ENCODE results near the gene WNT9B. TPM values are rescaled to one million over a fixed set of nuclear protein-coding genes. Genes with fewer than 3 reads are reported as not detected.
A peak's percentile ranks its signal among the peaks of the same experiment; 100 is the strongest.

WNT9B gene
- total and polyA plus RNA-seq, 2 experiments from 2014 or later = 0.17 TPM; not detected in 1

- Histone ChIP-seq H3K79me2 (replicated peaks; ENCODE audit: insufficient read depth) (no peaks in the 10 kb centered on the region), H2AFZ (no peak overlapping the region), H3K4me1 (ENCODE audit: insufficient read depth) (peaks cover 46% of the 10 kb centered on the region), H3K27me3 (ENCODE audit: insufficient read depth) (peaks cover 59% of the 10 kb centered on the region), H3K9me2 (ENCODE audit: insufficient read depth) (no peaks in the 10 kb centered on the region), H3K4me3 (no peak overlapping the region), H3K4me2 (peak overlapping the region; percentile 60; the same call in 1 of the 2 replicates), H3F3A (replicated peaks; ENCODE audit: low read depth) (peaks cover under 1% of the 10 kb centered on the region; the same call in 1 of the 2 replicates), H3K36me3 (ENCODE audit: insufficient read depth) (no peaks in the 10 kb centered on the region), H3K27ac (ENCODE audit: low read depth) (no peak overlapping the region), H4K20me1 (replicated peaks; ENCODE audit: insufficient read depth) (no peaks in the 10 kb centered on the region)
- no peaks in the 10 kb centered on the region; the same call in 2 of the 3 replicates for H3K9me3 Mint-ChIP-seq
- TF ChIP-seq CTCF (conservative IDR thresholded peaks at IDR 0.05; ENCODE audit: low read depth in 2 of 2) (no peak), NANOG (IDR thresholded peaks at IDR 0.05; ENCODE audit: borderline replicate concordance) (no peak), ZNF331 (CRISPR knock-in tag; IDR thresholded peaks at IDR 0.05; ENCODE audit: low read depth) (no peak), CREB1 (CRISPR knock-in tag; IDR thresholded peaks at IDR 0.05; ENCODE audit: low read depth) (no peak), EZH2 (IDR thresholded peaks at IDR 0.05; ENCODE audit: low read depth, unreplicated experiment) (no peak), REST (IDR thresholded peaks at IDR 0.05; ENCODE audit: unreplicated experiment) (no peak), STAT1 (IDR thresholded peaks at IDR 0.05; ENCODE audit: unreplicated experiment) (no peak), ETS1 (IDR thresholded peaks at IDR 0.05) (no peak), JUNB (IDR thresholded peaks at IDR 0.05; ENCODE audit: unreplicated experiment) (no peak), POLR2AphosphoS5 (IDR thresholded peaks at IDR 0.05; ENCODE audit: low read depth) (no peak), ZNF114 (CRISPR knock-in tag; IDR thresholded peaks at IDR 0.05) (no peak), ZNF462 (CRISPR knock-in tag; IDR thresholded peaks at IDR 0.05) (no peak), EZH2phosphoT487 (IDR thresholded peaks at IDR 0.05; ENCODE audit: unreplicated experiment) (no peak)
- DNase-seq (ENCODE audit: low spot score) (no peak), ATAC-seq (no peak)
- no peaks in the 10 kb centered on the region for H3K36me3 Mint-ChIP-seq (ENCODE audit: low read depth)
- H3K27ac Mint-ChIP-seq = no peak overlapping the region
- H3K4me3 Mint-ChIP-seq = no peak overlapping the region; the same call in 2 of the 3 replicates
- peaks cover 53% of the 10 kb centered on the region for H3K27me3 Mint-ChIP-seq (ENCODE audit: insufficient read depth, low read depth, poor library complexity)
- peaks cover 71% of the 10 kb centered on the region for H3K4me1 Mint-ChIP-seq
Observed at GRCh38 chr17:46813920-46814319, 37.5 kb upstream of the WNT9B start.

Measured in GM23338 (cell line).